CD4-positive, CD25-positive, alpha-beta regulatory T cell (primary cell): ENCODE data around the gene IFIT3. TPM values are rescaled to one million over a fixed set of nuclear protein-coding genes. Genes with fewer than 3 reads are reported as not detected.

Source experiments
- ATAC-seq, 2 donors: fragments of 150-1000 bp; cut with Tn5 transposase; one replicate each; pipeline ENCODE4 v1.10.0; 2021; ENCODE audit warnings: low read depth in 2 of 2, moderate number of reproducible peaks in 2 of 2, moderate library complexity in 1 of 2
- DNase-seq, 3 donors: peaks; one replicate each; pipeline versions ENCODE4 v3.0.0 to v3.0.0-alpha.2; 2012 to 2022; ENCODE audit warnings: mixed read lengths in 1 of 3
- H3K27ac ChIP-seq: one replicate; pipeline ENCODE4 v1.7.0; 2013; ENCODE audit warnings: mild to moderate bottlenecking, low read length; ENCODE audit not compliant: insufficient read depth, poor library complexity, severe bottlenecking
- H3K27me3 ChIP-seq: one replicate; pipeline ENCODE4 v1.7.0; 2013; ENCODE audit warnings: low read length; ENCODE audit not compliant: control insufficient read depth, insufficient read depth
- H3K36me3 ChIP-seq: one replicate; pipeline ENCODE4 v1.7.0; 2013; ENCODE audit warnings: mild to moderate bottlenecking, low read length, moderate library complexity; ENCODE audit not compliant: control insufficient read depth, insufficient read depth
- H3K4me1 ChIP-seq: 2 replicates; pipeline ENCODE4 v1.7.0; 2013; ENCODE audit warnings: mild to moderate bottlenecking, low read length; ENCODE audit not compliant: insufficient read depth, control insufficient read depth, poor library complexity, severe bottlenecking
- H3K4me3 ChIP-seq: one replicate; pipeline ENCODE4 v1.7.0; 2013; ENCODE audit warnings: low read depth, mild to moderate bottlenecking, low read length, moderate library complexity
- H3K9me3 ChIP-seq, 2 experiments: 1 replicate in 1 of 2; 2 replicates in 1 of 2; pipeline ENCODE4 v1.7.0; 2013; ENCODE audit warnings: low read length in 2 of 2, mild to moderate bottlenecking in 1 of 2, moderate library complexity in 1 of 2; ENCODE audit not compliant: control insufficient read depth in 2 of 2
- H3K27ac Mint-ChIP-seq, 3 donors: one replicate each; pipeline ENCODE4 v1.8.0; 2020 to 2022; ENCODE audit warnings: mild to moderate bottlenecking in 3 of 3, mixed read lengths in 3 of 3, moderate library complexity in 2 of 3
- H3K27me3 Mint-ChIP-seq: one replicate; pipeline ENCODE4 v1.8.0; 2022; ENCODE audit warnings: mild to moderate bottlenecking, mixed read lengths
- H3K36me3 Mint-ChIP-seq: one replicate; pipeline ENCODE4 v1.8.0; 2020; ENCODE audit warnings: mixed read lengths
- H3K4me1 Mint-ChIP-seq, 4 donors: one replicate each; pipeline ENCODE4 v1.8.0; 2020 to 2022; ENCODE audit warnings: mixed read lengths in 4 of 4, mild to moderate bottlenecking in 1 of 4
- H3K4me3 Mint-ChIP-seq, 4 donors: one replicate each; pipeline ENCODE4 v1.8.0; 2020 to 2022; ENCODE audit warnings: mild to moderate bottlenecking in 4 of 4, mixed read lengths in 4 of 4, moderate library complexity in 3 of 4
- H3K9me3 Mint-ChIP-seq, 7 donors: one replicate each; pipeline ENCODE4 v1.8.0; 2020 to 2022; ENCODE audit warnings: mixed read lengths in 7 of 7, mild to moderate bottlenecking in 3 of 7, moderate library complexity in 2 of 7
- polyA plus RNA-seq, 4 donors: library from polyadenylated mRNA; unstranded; fragments of 300-500 nt; fragmentation: Illumina TruSeq; gene quantifications; one replicate each; pipeline ENCODE4 v1.2.3, GENCODE V29; 2021
- total RNA-seq: library from RNA; stranded (reverse); gene quantifications from one replicate; pipeline ENCODE4 v1.2.3, GENCODE V29; 2022

The IFIT3 gene
- total and polyA plus RNA-seq, 5 donors from 2014 or later, result 9.0 to 25.9 (median 13.8) TPM

DNA sequence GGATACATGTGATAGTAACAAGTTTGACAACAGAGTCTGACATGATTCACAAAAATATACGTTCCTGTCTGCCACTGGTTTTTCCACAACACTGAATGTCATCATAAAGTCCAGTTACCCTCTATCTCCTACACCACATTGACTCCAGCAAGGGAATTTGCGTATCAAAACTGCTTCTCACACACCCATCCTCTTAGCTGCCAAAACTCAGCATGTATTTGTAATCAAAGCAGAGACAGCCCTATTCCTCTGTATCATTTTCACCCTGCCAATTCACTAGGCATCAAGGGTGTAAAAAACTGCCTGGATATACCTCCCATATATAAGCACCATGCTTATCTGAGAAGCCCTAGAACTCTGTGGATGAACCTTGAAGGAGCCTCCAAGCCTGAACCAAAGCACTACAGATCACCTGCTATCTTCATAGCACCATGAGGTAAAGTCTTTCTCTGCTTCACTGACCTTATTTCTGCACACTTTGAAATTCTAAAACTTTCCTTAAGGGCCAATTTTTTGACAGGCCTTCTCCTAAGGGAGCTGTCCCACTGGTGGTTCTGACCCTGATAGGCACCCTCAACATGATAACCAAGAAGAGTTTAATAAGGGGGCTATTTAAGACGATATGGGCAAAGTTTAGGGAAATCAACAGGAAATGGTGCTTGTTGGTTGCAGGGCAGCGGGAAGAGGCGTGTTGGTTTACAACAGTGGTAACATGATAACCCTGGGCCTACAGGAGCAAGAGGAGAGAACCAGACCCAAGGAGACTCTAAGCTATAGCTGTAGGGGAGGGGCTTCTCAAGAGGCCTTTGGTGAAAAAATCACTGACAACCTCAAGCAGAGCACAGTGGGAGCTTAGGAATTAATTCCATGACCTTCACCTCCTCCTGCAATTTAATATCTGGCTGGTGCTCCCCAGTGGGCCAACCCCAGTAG lies 50.2 kb downstream of the IFIT3 start, which contains the start of gene IFIT1B:
Gene IFIT1B (plus strand): TSS at position 352 of the 933 bp plus-strand sequence. CDS start 80 bp downstream, at position 432.
- ATAC-seq, result no peak
- Histone ChIP-seq H3K36me3 (no peaks in the 10 kb centered on the region), H3K9me3 (no peaks in the 10 kb centered on the region), H3K27me3 (no peaks in the 10 kb centered on the region), H3K4me1 (no peaks in the 10 kb centered on the region), H3K4me3 (no peak within 1 kb of the TSS), H3K27ac (no peak within 1 kb of the TSS)
- H3K27ac Mint-ChIP-seq, result no peak within 1 kb of the TSS
- no peaks in the 10 kb centered on the region for H3K4me1 Mint-ChIP-seq
- no peaks in the 10 kb centered on the region for H3K9me3 Mint-ChIP-seq
- H3K27me3 Mint-ChIP-seq, result no peaks in the 10 kb centered on the region
- DNase-seq, result no peak
- H3K4me3 Mint-ChIP-seq, result no peak within 1 kb of the TSS
- no peaks in the 10 kb centered on the region for H3K36me3 Mint-ChIP-seq

DNA sequence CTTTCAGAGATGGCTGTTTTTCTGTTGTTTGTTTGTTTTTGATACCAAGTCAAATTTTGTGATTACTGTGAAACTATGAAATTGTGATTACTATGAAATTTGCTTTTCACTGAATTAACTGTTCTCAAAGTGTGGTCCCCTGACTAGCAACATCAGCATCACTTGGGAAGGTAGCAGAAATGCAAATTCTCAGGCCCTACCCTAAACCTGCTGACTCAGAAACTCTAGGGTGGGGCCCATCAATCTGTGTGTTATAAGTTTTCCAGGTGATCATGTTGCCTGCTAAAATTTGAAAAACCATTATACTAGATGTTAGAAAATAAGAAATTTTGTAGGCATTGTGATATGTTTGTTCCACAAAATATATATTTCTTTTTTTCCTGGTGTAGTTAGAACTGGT lies 51.3 kb downstream of the IFIT3 start:
- H3K27ac Mint-ChIP-seq, result no peak overlapping the region
- H3K36me3 Mint-ChIP-seq, result no peaks in the 10 kb centered on the region
- Histone ChIP-seq H3K9me3 (no peaks in the 10 kb centered on the region), H3K27ac (no peak overlapping the region), H3K4me3 (no peak overlapping the region), H3K36me3 (no peaks in the 10 kb centered on the region), H3K4me1 (no peaks in the 10 kb centered on the region), H3K27me3 (no peaks in the 10 kb centered on the region)
- ATAC-seq (no peak), DNase-seq (no peak)
- no peak overlapping the region for H3K4me3 Mint-ChIP-seq
- no peaks in the 10 kb centered on the region for H3K9me3 Mint-ChIP-seq
- H3K27me3 Mint-ChIP-seq, result no peaks in the 10 kb centered on the region
- no peaks in the 10 kb centered on the region for H3K4me1 Mint-ChIP-seq

DNA sequence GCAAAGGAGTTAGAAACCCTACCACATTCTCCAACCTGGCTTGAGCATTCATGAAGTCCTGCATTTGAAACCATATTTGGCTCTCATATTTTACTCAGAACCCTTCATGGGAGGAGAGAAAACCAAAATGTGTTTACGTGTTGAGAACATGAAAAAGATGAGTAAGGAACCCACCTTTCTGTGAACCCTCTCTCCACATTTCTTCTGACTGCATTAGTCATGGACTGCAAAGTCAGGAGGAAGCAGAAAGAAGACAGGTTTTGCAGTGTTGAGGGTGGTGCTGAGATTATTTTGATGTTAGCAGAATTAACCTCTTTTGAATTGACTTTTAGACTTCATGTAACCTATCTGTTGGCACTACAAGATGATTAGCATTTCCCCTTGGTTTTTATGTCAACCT lies 55.0 kb downstream of the IFIT3 start:
- Mint-ChIP-seq H3K27ac (no peak overlapping the region), H3K27me3 (peaks cover 4% of the 10 kb centered on the region), H3K4me1 (no peaks in the 10 kb centered on the region), H3K36me3 (no peaks in the 10 kb centered on the region), H3K4me3 (no peak overlapping the region), H3K9me3 (no peaks in the 10 kb centered on the region)
- no peaks in the 10 kb centered on the region for H3K9me3 ChIP-seq
- DNase-seq (no peak), ATAC-seq (peak in 1 of 2 donors; percentile 28)
- H3K4me1 ChIP-seq, result no peaks in the 10 kb centered on the region
- H3K27ac ChIP-seq, result no peak overlapping the region
- H3K27me3 ChIP-seq, result no peaks in the 10 kb centered on the region
- H3K4me3 ChIP-seq, result no peak overlapping the region
- no peaks in the 10 kb centered on the region for H3K36me3 ChIP-seq

DNA sequence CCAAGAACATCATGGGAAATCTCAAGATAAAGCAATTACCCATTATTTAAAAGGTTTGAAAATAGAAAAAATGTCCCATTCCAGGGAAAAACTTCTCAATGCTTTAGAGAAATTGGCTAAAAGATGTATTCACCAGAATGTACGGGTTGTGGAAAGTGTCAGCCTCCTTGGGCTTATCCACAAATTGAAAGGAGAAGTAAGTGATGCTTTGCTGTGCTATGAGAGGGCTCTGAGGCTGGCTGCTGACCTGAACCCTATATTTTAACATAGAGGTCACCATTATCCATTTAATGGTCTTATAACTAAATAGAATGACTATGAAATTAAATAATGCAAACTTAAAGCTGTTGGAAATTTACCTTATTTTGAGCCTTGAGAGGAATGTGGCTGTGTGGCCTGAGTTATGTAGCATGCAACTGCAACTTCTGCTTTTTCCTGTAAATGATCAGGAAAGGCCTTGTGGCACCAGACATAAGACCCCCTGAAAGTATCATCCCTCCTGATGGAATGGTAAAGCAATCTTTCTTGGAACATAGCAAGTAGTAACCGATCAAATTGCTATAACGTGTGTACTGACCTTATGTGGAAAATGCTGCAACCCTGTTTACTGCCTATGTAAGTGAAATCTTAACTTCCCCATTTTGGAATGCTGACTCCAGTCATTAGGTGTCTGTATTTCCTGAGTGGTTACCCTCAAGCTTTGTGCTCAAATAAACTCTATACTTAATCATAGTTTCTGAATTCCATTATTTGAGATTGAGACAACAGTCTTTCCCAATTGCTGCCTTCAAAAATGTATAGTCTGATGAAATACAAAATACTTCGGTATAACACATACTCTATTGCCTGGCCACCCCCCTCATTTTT lies 56.9 kb downstream of the IFIT3 start:
- Histone ChIP-seq H3K9me3 (no peaks in the 10 kb centered on the region), H3K27ac (no peak overlapping the region), H3K36me3 (no peaks in the 10 kb centered on the region), H3K27me3 (no peaks in the 10 kb centered on the region), H3K4me1 (no peaks in the 10 kb centered on the region), H3K4me3 (no peak overlapping the region)
- H3K4me1 Mint-ChIP-seq, result no peaks in the 10 kb centered on the region
- DNase-seq, result no peak
- no peak overlapping the region for H3K4me3 Mint-ChIP-seq
- no peaks in the 10 kb centered on the region for H3K9me3 Mint-ChIP-seq
- H3K27me3 Mint-ChIP-seq, result peaks cover 4% of the 10 kb centered on the region
- H3K36me3 Mint-ChIP-seq, result no peaks in the 10 kb centered on the region
- no peak overlapping the region for H3K27ac Mint-ChIP-seq
- no peak for ATAC-seq

DNA sequence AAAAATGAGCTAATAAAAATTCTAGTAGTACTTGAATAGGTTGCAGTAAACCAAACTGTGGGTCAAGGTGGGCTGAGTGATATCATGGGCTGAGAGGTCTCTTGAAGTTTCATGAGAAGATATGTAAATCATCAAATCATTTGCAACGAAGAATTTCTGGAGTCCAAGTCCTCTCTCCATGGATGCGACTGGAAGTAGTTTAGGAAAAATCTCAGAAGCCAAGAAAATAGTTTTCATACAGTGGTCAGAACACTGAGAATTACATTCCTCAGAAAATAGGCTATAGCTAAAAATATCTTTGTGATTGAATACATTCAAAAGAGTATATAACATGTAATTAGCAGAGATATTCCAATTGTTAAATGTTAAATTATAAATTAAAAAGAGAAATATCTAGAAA lies 61.0 kb downstream of the IFIT3 start:
- no peak for ATAC-seq
- Histone ChIP-seq H3K27ac (no peak overlapping the region), H3K4me1 (peaks cover 24% of the 10 kb centered on the region), H3K27me3 (no peaks in the 10 kb centered on the region), H3K9me3 (no peaks in the 10 kb centered on the region), H3K36me3 (no peaks in the 10 kb centered on the region), H3K4me3 (no peak overlapping the region)
- no peak for DNase-seq
- Mint-ChIP-seq H3K9me3 (no peaks in the 10 kb centered on the region), H3K36me3 (no peaks in the 10 kb centered on the region), H3K4me1 (peaks cover 0 to 24% (median 13%) of the 10 kb centered on the region in 4 donors), H3K4me3 (peak overlapping the region in 1 of 4 donors; percentile 4), H3K27me3 (peaks cover 4% of the 10 kb centered on the region), H3K27ac (no peak overlapping the region)

DNA sequence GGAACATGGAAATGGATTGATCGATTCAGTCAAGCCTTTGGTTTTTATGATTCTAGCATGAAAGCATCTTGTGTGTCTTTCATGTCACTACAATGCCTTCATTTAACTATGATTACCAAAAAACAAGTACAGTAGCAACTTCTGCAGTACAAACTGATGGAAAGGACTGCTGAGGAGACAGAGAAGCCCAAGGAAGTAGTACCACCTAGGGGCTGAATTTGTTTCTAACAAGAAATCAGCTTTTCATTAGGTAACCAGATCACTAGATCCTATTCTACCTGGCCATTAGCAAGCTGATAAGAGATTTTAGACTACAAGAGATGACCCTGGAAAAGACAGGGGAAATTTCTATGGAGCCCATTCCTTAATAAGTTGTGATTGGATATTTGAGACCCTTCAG lies 61.5 kb downstream of the IFIT3 start:
- Histone ChIP-seq H3K4me3 (no peak overlapping the region), H3K27me3 (no peaks in the 10 kb centered on the region), H3K27ac (no peak overlapping the region), H3K36me3 (no peaks in the 10 kb centered on the region), H3K9me3 (no peaks in the 10 kb centered on the region), H3K4me1 (peaks cover 26% of the 10 kb centered on the region)
- Mint-ChIP-seq H3K9me3 (no peaks in the 10 kb centered on the region), H3K27ac (no peak overlapping the region), H3K4me1 (peaks cover 0 to 27% (median 17%) of the 10 kb centered on the region in 4 donors), H3K27me3 (peaks cover 4% of the 10 kb centered on the region), H3K4me3 (no peak overlapping the region), H3K36me3 (no peaks in the 10 kb centered on the region)
- peak in 2 of 3 donors; percentile 30 to 37 for DNase-seq
- ATAC-seq, result peak in 1 of 2 donors; percentile 14
